GM12878 (cell line): ENCODE data around the gene TP53I11. TPM values are rescaled to one million over a fixed set of nuclear protein-coding genes. Genes with fewer than 3 reads are reported as not detected.

Experiments
- ATAC-seq: fragments of 200-7000 bp; cut with Tn5 transposase; 3 replicates; pipeline ENCODE4 v1.9.1; 2020; ENCODE audit warnings: mild to moderate bottlenecking, moderate library complexity
- BruUV-seq: library from RNA; stranded (reverse); fragments of 400-500 nt; replicated peaks from 2 replicates; lab custom pipeline; 2021; lab: Mats Ljungman, UMichigan
- CTCF ChIA-PET: fragments of 300-600 bp; sonication (Branson Sonifier 250); formaldehyde crosslinking; extraction: SDS; loops from one replicate; lab custom pipeline; 2021; ENCODE audit warnings: inconsistent platforms; lab: Yijun Ruan, JAX
- POLR2A ChIA-PET: fragments of 350-600 bp; formaldehyde crosslinking; extraction: SDS; loops from one replicate; lab custom pipeline; 2021; ENCODE audit warnings: inconsistent platforms; lab: Charles Lee
- RAD21 ChIA-PET: fragments of 300-600 bp; sonication (Branson Sonifier 250); formaldehyde crosslinking; loops from one replicate; lab custom pipeline; 2023; ENCODE audit warnings: antibody characterized with exemption; ENCODE audit not compliant: unreplicated experiment; lab: Charles Lee
- SMC1A ChIA-PET: fragments of 300-600 bp; sonication (Branson Sonifier 250); formaldehyde crosslinking; loops from one replicate; lab custom pipeline; 2023; ENCODE audit not compliant: unreplicated experiment, uncharacterized antibody; lab: Charles Lee
- DNase-seq: peaks from one replicate; pipeline ENCODE4 v3.0.0-alpha.2; 2011; ENCODE audit warnings: low read depth, low spot score
- FAIRE-seq: peaks from 3 replicates; lab custom pipeline; 2011; peaks lifted over from hg19 to GRCh38; lab: Jason Lieb, UNC
- H2AFZ ChIP-seq: 2 replicates; pipeline ENCODE4 v1.6.0; 2011; ENCODE audit warnings: low read depth, low read length, control low read depth; ENCODE audit not compliant: control insufficient read depth
- H3K27ac ChIP-seq: 2 replicates; pipeline ENCODE4 v1.5.1; 2011; ENCODE audit warnings: control low read depth; ENCODE audit not compliant: control insufficient read depth, insufficient read depth
- H3K27me3 ChIP-seq, 2 experiments: replicated peaks in 1 of 2; 2 replicates each; pipeline versions ENCODE4 v1.6.0 to v1.6.1; 2011; ENCODE audit warnings: low read length in 1 of 2; ENCODE audit not compliant: control insufficient read depth in 2 of 2, insufficient read depth in 2 of 2
- H3K36me3 ChIP-seq, 2 experiments: 2 replicates each; pipeline ENCODE4 v1.5.1; 2011; ENCODE audit warnings: low read length in 1 of 2; ENCODE audit not compliant: control insufficient read depth in 2 of 2, insufficient read depth in 2 of 2
- H3K4me1 ChIP-seq: 2 replicates; pipeline ENCODE4 v1.6.1; 2011; ENCODE audit warnings: mild to moderate bottlenecking, low read length, moderate library complexity, mixed read lengths; ENCODE audit not compliant: control insufficient read depth, insufficient read depth
- H3K4me2 ChIP-seq: 2 replicates; pipeline ENCODE4 v1.6.0; 2011; ENCODE audit warnings: control low read depth; ENCODE audit not compliant: control insufficient read depth, insufficient read depth
- H3K4me3 ChIP-seq: fragments of 200-600 bp; sonication (generic); 2 replicates; pipeline ENCODE4 v1.5.1; 2016
- H3K79me2 ChIP-seq: 2 replicates; pipeline ENCODE4 v1.6.0; 2011; ENCODE audit warnings: low read length; ENCODE audit not compliant: control insufficient read depth, insufficient read depth
- H3K9ac ChIP-seq: 2 replicates; pipeline ENCODE4 v1.8.0; 2011; ENCODE audit warnings: low read length, control low read depth, mixed read lengths; ENCODE audit not compliant: control insufficient read depth, insufficient read depth
- H3K9me3 ChIP-seq: replicated peaks from 3 replicates; pipeline ENCODE4 v1.5.1; 2011; ENCODE audit warnings: mild to moderate bottlenecking, low read length; ENCODE audit not compliant: control insufficient read depth, insufficient read depth
- H4K20me1 ChIP-seq: 2 replicates; pipeline ENCODE4 v1.6.0; 2011; ENCODE audit not compliant: control insufficient read depth, insufficient read depth
- BACH1 ChIP-seq: fragments of 450-650 bp; IDR thresholded peaks from 2 replicates; pipeline ENCODE4 v1.6.1; 2017; ENCODE audit warnings: mild to moderate bottlenecking, borderline replicate concordance
- BMI1 ChIP-seq: fragments of 450-650 bp; IDR thresholded peaks from 2 replicates; pipeline ENCODE4 v1.6.1; 2016; ENCODE audit warnings: mild to moderate bottlenecking, moderate library complexity, borderline replicate concordance
- NR2C1 ChIP-seq: fragments of 450-650 bp; IDR thresholded peaks from 2 replicates; pipeline ENCODE4 v1.6.1; 2017; ENCODE audit warnings: antibody characterized with exemption, mild to moderate bottlenecking, moderate library complexity
- NR2C2 ChIP-seq: IDR thresholded peaks from 2 replicates; pipeline ENCODE4 v1.6.1; 2011; ENCODE audit warnings: borderline replicate concordance, low read depth; ENCODE audit not compliant: control insufficient read depth, insufficient read length
- NRF1 ChIP-seq: conservative IDR thresholded peaks from 2 replicates; pipeline ENCODE4 v1.6.1; 2011; ENCODE audit warnings: mild to moderate bottlenecking, low read depth, low read length, improper control_type of control experiment
- WGBS: methylation state at CpG from one replicate; pipeline ENCODE4 v1.1.6; 2016; ENCODE audit warnings: low lambda C conversion rate; ENCODE audit not compliant: insufficient replicate concordance, insufficient coverage; ENCODE audit errors: missing lambda C conversion rate; 5-methylcytosine and 5-hydroxymethylcytosine counted together
- in situ Hi-C: fragments of 300-500 bp; cut with MboI; formaldehyde crosslinking; loops from 9 replicates; pipeline ENCODE4 v1.14.3; 2018; ENCODE audit warnings: mixed read lengths
- intact Hi-C: fragments of 100-400 bp; cut with micrococcal nuclease; formaldehyde crosslinking; loops from one replicate; pipeline ENCODE4 v1.14.2; 2022; ENCODE audit not compliant: unreplicated experiment
- polyA plus RNA-seq, 11 experiments: library from polyadenylated mRNA; depleted of rRNA in 4 of 11; unstranded in 6 of 11; stranded (reverse) in 5 of 11; fragments of >200 nt; fragmentation: Nextera tagmentation in 4 of 11; fragmentation: Illumina TruSeq in 1 of 11; extraction: Ambion mirVana in 4 of 11; extraction: Trizol in 1 of 11; gene quantifications; 1 replicate in 1 of 11; 2 replicates in 10 of 11; pipeline versions ENCODE4 v1.2.1 to v1.2.3, GENCODE V29; 2011 to 2016; ENCODE audit warnings: inconsistent platforms in 2 of 11, missing spikeins in 2 of 11, low read depth in 1 of 11
- total RNA-seq, 4 experiments: library from RNA; depleted of rRNA in 3 of 4; stranded (reverse); fragments of >200 nt in 3 of 4; fragmentation: Illumina TruSeq in 1 of 4; extraction: Trizol in 1 of 4; gene quantifications; 2 replicates each; pipeline versions ENCODE4 v1.2.1 to v1.2.3, GENCODE V29; 2013 to 2021
- TF ChIP-seq, protein P1 (sequence below): fragments of 450-650 bp; IDR thresholded peaks from 2 replicates; pipeline ENCODE4 v1.6.1; 2016; ENCODE audit warnings: mild to moderate bottlenecking
- TF ChIP-seq, protein P2 (sequence below): fragments of 150-350 bp; IDR thresholded peaks from 2 replicates; pipeline ENCODE4 v1.6.1; 2016; ENCODE audit warnings: low read depth, low read length

The TP53I11 gene
- total and polyA plus RNA-seq, 10 of the 15 experiments (the other 5 are each of a cell fraction or from before 2014, with no cell fraction given) = 0.03 to 0.28 (median 0.17) TPM; not detected in 3

DNA sequence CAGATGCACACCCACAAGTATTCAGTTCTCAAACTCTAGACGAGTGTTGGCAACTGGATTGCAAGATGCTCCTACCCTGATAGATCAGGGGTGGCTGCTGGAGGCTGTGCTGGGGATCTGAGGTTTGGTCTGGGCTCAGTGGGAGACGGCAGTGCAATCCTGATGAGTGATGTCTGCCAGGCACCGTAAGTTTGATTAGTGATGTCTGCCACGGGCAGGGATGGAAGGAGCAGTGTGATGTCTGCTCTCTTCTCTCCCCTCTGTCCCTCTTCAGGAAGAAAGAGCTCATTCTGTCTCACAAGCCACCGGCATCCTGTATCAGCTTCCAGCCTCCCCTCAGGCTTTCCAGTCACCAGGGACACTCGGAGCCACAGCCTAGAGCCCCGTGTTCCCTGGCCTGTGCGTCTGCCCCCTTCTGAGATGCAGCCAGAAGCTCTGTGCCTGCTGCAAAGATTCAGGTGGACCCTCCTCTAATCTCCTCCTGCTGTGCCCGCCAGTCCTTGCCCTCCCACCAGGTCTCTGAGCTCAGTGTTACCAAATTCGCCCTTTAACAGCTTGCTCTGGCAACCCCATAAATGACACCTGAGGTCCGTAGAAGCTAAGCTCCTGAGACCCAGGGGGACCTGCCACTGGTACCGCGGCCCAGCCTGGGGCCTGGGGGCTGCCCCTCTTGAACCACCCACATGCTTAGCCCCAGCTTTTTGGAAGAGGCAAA, 19.9 kb downstream of the TP53I11 start:
- Histone ChIP-seq H3K4me1 (no peaks in the 10 kb centered on the region), H3K27ac (no peak overlapping the region), H3K9me3 (no peaks in the 10 kb centered on the region), H3K4me3 (no peak overlapping the region), H3K36me3 (no peaks in the 10 kb centered on the region), H3K9ac (no peak overlapping the region), H4K20me1 (no peaks in the 10 kb centered on the region; the same call in 1 of the 2 replicates), H3K27me3 (peaks cover 0 to 1% of the 10 kb centered on the region in 2 experiments; a peak in 2 of 4 replicates), H3K4me2 (no peak overlapping the region), H2AFZ (no peak overlapping the region), H3K79me2 (no peaks in the 10 kb centered on the region)
- no peak for FAIRE-seq
- intact Hi-C loops = no loop called here
- SMC1A ChIA-PET = interaction anchor here (2.3 kb wide), 1 partner anchor 173 kb away, joined by 6 read pairs; no protein-coding TSS in a partner anchor
- in situ Hi-C loops = loop anchor here (25.0 kb wide), 1 partner anchor 407 kb away; no protein-coding TSS in a partner anchor
- CTCF ChIA-PET = interaction anchor here (1.8 to 16.8 kb wide), 2 partner anchors 155 to 171 kb away, joined by 4 to 571 read pairs; no protein-coding TSS in a partner anchor
- WGBS = 14% methylated on average over 13 of the region's 13 CpGs
- TF ChIP-seq, protein P1, sequence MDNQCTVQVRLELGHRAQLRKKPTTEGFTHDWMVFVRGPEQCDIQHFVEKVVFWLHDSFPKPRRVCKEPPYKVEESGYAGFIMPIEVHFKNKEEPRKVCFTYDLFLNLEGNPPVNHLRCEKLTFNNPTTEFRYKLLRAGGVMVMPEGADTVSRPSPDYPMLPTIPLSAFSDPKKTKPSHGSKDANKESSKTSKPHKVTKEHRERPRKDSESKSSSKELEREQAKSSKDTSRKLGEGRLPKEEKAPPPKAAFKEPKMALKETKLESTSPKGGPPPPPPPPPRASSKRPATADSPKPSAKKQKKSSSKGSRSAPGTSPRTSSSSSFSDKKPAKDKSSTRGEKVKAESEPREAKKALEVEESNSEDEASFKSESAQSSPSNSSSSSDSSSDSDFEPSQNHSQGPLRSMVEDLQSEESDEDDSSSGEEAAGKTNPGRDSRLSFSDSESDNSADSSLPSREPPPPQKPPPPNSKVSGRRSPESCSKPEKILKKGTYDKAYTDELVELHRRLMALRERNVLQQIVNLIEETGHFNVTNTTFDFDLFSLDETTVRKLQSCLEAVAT = no peak
- no peak for TF ChIP-seq NR2C1
- TF ChIP-seq, protein P2, sequence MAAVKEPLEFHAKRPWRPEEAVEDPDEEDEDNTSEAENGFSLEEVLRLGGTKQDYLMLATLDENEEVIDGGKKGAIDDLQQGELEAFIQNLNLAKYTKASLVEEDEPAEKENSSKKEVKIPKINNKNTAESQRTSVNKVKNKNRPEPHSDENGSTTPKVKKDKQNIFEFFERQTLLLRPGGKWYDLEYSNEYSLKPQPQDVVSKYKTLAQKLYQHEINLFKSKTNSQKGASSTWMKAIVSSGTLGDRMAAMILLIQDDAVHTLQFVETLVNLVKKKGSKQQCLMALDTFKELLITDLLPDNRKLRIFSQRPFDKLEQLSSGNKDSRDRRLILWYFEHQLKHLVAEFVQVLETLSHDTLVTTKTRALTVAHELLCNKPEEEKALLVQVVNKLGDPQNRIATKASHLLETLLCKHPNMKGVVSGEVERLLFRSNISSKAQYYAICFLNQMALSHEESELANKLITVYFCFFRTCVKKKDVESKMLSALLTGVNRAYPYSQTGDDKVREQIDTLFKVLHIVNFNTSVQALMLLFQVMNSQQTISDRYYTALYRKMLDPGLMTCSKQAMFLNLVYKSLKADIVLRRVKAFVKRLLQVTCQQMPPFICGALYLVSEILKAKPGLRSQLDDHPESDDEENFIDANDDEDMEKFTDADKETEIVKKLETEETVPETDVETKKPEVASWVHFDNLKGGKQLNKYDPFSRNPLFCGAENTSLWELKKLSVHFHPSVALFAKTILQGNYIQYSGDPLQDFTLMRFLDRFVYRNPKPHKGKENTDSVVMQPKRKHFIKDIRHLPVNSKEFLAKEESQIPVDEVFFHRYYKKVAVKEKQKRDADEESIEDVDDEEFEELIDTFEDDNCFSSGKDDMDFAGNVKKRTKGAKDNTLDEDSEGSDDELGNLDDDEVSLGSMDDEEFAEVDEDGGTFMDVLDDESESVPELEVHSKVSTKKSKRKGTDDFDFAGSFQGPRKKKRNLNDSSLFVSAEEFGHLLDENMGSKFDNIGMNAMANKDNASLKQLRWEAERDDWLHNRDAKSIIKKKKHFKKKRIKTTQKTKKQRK = no peak
- no peak for TF ChIP-seq NR2C2
- no peak for TF ChIP-seq BMI1
- TF ChIP-seq BACH1 = no peak
- TF ChIP-seq NRF1 = no peak
- DNase-seq = no peak
- POLR2A ChIA-PET = interaction anchor here (0.6 kb wide), 1 partner anchor 9 kb away, joined by 4 read pairs; no protein-coding TSS in a partner anchor
- no peak for ATAC-seq
- no TSS peak for BruUV-seq
- RAD21 ChIA-PET = interaction anchor here (1.2 kb wide), 1 partner anchor 173 kb away, joined by 4 read pairs; no protein-coding TSS in a partner anchor
